ENCODE data around the gene HLA-DQA1. TPM values are rescaled to one million over a fixed set of nuclear protein-coding genes. Genes with fewer than 3 reads are reported as not detected.
"Not testable (repeated sequence)": the region's sequence is repeated elsewhere in the genome, so short reads cannot be mapped to it uniquely, and the experiment has no call there.

HLA-DQA1 gene
- total RNA-seq, 1 donor from 2014 or later = 12.7 TPM

DNA sequence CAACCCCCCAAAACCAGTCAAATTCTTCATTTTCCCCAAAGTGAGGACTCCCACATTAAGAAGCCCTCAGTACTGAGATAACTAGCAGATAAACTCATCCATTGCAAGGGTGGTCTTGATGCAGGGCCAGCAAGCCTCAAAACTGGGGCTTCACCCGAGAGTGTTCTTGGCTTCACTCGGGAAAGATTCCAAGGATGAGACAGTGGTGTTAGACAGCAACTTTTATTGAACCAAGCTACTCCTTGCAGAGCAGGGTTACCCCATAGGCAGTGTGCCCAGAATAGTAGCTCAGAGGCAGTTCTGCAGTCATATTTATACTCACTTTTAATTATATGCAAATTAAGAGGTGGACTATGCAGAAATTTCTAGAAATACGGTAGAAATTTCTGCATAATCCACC lies 15.8 kb upstream of the HLA-DQA1 start:
- no peak for DNase-seq (ENCODE audit: low spot score)

DNA sequence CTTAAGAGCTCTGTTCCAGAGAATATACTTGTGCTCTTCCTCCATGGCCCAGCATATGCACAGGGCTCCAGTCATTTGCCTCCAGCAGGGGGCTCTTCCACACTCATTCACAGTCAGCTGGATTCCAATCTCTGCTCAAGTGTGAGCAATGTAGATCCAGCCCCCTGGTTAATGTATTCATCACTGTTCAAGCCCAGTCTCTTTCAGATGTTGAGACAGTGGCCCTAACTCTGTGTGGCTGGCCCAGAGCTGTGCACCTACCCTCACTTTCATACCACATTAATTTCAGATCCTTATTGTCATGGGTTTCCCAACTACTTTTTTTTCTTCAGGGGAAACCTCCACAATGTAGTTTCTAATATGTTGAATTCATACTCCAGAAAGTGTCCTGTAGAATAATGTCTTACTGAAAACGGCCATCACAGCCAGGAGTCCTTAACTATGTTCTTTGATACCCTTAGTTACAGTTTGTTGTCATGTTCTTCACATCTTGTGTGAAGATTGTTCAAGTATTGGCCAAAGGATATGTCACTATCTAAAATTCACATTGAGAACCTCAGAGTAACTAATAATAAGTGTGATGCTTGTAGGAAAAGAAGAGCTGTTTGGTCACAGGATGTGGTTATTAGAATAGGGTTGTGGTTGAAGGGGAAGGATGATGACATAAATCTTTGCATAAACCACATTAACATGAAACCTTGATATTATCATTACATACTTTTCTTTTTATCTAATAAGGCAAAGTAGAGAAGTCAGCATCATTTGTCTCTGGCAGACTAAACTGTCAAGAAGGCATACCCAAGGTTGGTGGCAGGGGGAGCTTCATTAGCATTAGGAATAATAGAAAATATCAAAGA lies 14.4 kb upstream of the HLA-DQA1 start:
- DNase-seq (ENCODE audit: low spot score) = no peak

DNA sequence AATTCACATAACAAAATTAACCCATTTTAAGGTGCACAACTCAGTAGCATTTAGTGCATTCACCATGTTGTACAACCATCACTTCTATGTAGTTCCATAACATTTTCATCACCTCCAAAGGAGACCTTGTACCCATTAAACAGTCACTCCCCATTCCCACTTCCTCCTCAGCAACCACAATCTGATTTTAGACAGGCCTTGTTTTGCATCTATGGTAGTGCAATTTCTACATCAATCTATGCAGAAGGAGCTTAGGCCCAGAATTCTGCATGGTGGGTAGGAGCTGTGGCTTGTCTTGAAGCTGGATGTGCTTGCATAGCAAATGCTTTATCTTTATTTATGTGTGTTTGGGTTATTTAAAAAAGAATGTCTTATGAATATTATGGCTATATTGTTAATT lies 13.5 kb upstream of the HLA-DQA1 start:
- no peak for DNase-seq (ENCODE audit: low spot score)

DNA sequence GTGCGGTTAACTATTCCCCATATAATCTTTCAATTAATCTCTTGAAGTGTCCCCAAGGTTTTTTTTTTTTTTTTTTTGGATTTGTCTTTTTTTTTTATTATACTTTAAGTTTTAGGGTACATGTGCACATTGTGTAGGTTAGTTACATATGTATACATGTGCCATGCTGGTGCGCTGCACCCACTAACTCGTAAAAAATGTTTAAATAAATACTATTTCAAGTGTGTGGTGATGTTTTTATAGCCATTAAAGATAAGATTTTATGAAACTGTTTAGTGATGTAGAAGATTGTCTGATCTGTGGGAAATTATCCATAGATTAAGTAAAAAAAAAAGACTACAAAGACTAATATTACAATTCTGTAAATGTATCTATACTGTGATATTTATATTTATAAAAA lies 12.6 kb upstream of the HLA-DQA1 start:
- DNase-seq (ENCODE audit: low spot score) = no peak

DNA sequence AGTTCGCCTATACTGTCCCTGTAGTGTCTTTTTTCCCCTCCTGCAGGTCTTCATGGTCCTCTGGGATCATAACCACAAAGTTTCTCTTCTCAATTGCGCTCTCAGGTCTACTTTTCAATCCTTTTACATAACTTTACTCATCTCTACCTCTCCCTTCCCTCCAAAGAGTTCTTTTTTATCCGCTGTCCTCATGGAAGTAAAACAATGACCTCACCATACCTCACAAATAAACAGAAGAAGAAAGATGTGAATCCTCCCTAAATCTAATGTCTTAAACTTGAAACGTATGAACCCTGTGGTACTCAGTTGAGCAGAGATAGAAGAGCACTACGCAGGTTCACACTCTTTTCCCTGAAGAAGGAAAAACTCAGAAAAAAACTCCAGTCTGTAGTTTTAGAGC lies 12.1 kb upstream of the HLA-DQA1 start:
- no peak for DNase-seq (ENCODE audit: low spot score)

DNA sequence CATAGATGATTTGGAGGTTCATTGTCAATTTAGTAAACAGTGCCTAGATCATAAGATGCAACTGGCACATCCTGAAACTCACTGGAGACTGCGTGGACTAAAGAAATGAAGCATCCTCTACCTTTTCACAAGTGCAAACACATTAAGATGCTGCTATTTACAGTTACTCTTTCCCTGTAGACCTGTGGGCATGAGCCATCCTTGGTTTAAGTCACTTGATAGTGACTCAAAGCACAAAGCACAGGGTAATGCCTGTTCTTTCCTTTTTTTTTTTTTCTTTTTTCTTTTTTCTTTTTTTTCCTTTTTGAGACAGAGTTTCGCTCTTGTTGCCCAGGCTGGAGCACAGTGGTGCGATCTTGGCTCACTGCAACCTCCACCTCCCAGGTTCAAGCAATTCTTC lies 10.0 kb upstream of the HLA-DQA1 start:
- no peak for DNase-seq (ENCODE audit: low spot score)

DNA sequence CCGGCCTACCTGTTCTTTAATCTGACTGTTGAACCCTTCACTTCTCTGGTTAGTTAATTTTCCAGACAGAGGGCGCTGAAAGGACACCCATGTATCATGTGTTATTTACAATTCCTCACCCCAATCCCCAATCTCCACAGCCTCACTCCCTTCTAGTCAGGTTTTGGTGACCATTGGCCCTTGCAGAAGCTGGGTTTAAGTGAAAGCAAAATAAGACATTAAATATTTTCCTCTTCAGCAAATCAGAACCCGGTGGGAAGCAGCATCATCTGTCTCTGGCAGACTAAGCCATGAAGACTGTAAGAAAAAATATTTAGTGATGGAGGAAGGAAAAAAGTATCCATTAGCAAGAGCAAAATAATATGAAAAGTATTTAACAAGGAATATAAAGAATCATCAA lies 9.4 kb upstream of the HLA-DQA1 start:
- no peak for DNase-seq (ENCODE audit: low spot score)

DNA sequence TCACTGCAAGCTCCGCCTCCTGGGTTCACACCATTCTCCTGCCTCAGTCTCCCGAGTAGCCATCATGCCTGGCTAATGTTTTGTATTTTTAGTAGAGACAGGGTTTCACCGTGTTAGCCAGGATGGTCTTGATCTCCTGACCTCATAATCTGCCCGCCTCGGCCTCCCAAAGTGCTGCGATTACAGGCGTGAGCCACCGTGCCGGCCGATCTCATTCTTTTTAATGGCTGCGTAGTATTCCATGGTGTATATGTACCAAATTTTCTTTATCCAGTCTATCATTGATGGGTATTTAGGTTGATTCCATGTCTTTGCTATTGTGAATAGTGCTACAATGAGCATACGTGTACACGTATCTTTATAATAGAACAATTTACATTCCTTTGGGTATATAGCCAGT lies 7.4 kb upstream of the HLA-DQA1 start:
- not testable (repeated sequence) for DNase-seq (ENCODE audit: low spot score)

DNA sequence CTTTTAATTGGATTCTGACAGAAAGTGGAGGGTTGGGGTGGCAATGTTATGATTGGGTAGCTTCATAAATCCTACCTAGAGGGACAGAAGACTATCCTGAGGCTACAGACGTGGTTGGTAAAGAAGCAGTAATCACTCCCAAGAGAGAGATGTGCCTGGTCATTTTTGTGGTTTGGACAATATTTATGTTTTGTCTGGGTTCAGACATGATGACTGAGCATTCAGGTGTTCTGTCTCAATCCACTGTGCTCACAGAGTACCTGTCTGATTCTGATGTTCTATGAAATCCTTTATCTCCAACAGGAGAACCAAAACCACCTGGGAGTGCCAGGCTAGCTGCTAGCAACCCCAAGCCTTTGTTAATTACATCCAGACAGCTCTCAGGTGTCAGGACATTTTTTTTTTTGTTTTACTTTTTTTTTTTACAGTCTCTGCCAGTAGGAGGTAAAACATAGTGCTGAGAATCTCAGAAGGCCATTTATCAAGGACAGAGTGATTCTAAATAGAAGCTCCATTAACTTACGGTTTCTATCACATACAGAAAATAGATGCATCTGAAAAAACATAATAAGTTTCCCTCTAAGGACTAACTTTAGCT lies 1.6 kb upstream of the HLA-DQA1 start:
- no peak for DNase-seq (ENCODE audit: low spot score)

DNA sequence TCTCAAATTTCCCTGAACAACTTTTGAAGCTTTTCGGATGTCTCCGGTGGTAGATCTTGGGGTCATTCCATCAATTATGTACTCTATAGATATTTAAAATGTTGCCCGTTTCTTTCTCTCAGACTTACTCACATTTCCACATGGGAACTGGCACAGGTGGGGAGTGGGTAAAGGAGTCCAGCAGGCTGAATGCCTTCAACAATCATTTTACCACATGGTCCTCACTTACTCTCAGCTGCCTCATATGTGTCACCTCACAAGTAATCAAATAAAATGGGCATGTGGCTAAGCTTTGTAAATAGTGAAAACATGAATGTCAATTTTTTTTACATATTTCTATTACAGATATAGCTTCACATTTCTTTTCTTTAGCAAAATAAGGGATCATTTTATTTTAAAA lies 677 bp downstream of the HLA-DQA1 start:
- no peak for DNase-seq (ENCODE audit: low spot score)

DNA sequence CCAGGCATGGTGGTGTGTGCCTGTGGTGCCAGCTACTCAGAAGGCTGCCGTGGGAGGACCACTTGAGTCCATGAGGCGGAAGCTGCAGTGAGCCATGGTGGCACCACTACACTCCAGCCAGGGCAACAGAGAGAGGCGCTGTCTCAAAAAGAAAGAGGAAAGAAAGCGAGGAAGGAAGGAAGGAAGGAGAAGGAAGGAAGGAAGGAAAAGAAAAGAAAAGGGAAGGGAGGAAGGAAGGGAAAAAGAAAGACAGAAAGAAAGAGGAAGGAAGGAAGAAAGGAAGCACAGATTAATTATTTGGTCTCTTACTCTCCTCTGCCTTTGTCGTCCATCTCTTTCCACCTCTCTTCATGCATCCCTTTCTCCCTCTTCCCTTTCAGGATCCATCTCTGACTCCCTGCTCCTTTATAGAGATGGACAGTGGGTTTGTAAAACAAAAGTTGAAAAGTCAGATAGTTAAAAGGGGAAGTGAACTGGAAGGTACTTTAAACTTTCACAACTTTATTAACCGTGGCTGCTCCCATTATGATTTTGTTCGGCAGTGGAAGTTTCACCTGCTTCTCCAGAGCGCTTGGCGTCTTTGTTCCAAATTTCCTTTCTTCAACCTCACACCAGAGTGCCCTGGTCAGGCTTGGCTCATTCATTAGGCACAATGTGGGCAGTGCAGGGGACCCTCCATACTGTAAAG lies 1.5 kb downstream of the HLA-DQA1 start:
- DNase-seq (ENCODE audit: low spot score) = no peak

DNA sequence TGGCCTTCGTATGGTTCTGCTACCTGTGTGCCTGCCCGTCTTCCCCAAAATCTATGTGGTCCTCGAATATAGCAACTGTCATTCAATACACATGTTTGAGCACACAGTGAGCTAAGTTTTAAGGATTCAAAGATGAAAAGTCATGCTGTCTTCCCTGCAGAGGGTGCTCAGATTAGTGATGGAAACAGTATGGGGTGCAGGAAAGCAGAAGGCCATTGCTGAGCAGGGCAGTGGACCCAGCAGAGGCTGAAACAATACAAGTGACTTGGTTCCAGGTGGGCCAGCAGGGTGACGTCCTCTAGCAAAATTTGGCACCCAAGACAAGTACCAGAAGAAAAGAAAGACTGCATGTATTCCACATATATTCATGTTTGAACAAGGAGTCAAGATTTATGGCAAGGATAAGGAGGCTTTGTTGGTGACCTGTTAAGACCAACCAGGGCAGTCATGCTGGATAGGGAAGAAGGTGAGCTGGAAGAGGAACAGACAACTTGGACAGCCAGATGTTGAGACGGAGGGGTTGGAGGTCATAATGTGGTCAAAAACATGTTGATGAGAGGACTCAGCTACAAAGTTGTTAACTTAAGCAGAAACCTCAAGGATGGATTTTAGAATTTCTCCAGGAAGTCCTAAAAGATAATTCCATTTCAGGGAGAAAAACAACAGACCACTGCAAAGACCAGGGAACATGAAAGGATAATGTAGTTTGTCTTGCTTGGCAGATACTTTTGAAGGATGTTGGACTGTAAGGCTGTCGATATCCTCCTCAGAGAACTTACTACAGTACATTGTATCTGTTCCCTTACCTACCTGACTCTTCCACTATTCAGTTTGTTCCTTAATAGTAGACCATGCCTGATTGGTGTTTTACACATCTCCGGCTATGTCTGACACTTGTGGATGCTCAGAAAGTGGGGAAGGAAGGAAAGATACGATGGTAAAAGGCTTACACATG lies 2.5 kb downstream of the HLA-DQA1 start:
- no peak for DNase-seq (ENCODE audit: low spot score)

DNA sequence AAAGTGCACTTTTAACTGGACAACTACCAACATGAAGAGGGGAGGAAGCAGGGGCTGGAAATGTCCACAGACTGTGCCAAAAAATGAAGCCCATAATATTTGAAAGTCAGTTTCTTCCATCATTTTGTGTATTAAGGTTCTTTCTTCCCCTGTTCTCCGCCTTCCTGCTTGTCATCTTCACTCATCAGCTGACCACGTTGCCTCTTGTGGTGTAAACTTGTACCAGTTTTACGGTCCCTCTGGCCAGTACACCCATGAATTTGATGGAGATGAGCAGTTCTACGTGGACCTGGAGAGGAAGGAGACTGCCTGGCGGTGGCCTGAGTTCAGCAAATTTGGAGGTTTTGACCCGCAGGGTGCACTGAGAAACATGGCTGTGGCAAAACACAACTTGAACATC lies 3.9 kb downstream of the HLA-DQA1 start:
- DNase-seq (ENCODE audit: low spot score) = no peak

DNA sequence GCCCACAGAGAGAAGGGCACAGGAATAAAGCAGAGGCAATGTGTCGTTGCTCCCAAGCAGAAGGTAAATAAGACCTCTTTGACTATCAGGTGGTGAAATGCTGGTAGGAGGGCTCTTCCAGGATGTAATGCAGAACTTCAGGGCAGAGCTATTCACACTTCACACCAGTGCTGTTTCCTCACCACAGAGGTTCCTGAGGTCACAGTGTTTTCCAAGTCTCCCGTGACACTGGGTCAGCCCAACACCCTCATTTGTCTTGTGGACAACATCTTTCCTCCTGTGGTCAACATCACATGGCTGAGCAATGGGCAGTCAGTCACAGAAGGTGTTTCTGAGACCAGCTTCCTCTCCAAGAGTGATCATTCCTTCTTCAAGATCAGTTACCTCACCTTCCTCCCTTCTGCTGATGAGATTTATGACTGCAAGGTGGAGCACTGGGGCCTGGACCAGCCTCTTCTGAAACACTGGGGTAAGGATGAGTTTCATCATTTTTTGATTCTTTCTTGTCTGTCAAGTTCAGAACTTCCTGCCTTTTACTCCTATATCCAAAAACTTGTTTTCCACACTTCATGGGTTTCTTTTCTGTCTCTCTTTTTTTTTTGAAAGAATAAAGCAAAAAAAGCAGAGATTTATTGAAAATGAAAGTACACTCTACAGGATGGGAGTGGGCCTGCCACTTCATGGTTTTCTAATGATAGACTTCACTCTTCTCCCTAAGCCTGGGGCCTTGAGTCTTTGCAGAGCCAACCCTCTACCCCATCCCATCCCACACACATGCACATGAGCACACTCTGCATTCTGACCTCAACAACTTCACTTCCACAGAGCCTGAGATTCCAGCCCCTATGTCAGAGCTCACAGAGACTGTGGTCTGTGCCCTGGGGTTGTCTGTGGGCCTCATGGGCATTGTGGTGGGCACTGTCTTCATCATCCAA lies 4.8 kb downstream of the HLA-DQA1 start:
- not testable (repeated sequence) for DNase-seq (ENCODE audit: low spot score)

DNA sequence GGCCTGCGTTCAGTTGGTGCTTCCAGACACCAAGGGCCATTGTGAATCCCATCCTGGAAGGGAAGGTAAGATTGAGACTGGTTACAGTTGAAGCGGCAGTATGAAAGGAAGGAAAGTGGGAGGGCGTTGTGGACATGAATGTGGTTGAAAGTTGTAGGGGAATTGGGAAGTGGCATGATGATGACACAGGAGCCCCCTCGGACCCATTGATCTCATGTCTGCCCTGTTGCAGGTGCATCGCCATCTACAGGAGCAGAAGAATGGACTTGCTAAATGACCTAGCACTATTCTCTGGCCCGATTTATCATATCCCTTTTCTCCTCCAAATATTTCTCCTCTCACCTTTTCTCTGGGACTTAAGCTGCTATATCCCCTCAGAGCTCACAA lies 5.5 kb downstream of the HLA-DQA1 start:
- DNase-seq (ENCODE audit: low spot score) = no peak

DNA sequence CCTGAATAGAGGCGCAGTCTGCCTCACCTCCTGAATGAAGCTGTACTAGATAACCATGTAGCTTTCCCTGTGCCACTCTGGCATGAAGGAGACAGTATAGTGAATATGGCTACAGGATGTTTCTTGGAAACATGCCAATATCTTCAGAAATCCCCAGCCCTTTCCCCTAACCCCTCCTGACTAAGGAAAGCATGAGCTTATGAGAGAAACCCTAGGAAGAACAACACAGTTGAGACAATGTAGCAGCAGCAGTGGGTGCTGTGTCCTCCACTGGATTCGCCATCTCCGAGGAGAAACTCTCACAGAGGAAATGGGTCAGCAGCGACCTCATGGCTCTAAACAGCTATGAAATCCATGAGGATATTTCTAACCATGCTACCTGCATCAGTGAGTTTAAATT lies 6.7 kb downstream of the HLA-DQA1 start:
- DNase-seq (ENCODE audit: low spot score) = no peak

DNA sequence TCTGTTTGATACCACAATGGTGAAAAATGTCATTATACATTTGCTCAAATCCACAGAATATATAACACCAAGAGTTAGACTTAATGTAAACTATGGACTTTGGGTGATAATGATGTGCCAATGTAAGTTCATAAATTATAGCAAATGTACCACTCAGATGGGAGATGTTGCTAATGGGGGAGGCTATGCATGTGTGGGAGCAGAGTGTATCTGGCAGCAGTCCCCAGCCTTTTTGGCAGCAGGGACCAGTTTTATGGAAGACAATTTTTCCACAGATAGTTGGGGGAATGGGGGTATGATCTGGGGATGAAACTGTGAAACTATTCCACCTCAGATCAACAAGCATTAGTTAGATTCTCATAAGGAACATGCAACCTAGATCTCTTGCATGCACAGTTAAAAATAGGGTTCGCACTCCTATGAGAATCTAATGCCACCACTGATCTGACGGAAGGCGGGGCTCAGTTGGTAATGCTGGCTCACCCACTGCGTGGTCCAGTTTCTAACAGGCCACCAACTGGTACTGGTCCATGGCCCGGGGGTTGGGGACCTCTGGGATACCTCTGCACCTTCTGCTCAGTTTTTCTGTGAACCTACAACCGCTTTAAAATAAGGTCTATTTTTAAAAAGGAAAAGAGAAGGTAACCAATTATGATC lies 8.0 kb downstream of the HLA-DQA1 start:
- DNase-seq (ENCODE audit: low spot score) = no peak

DNA sequence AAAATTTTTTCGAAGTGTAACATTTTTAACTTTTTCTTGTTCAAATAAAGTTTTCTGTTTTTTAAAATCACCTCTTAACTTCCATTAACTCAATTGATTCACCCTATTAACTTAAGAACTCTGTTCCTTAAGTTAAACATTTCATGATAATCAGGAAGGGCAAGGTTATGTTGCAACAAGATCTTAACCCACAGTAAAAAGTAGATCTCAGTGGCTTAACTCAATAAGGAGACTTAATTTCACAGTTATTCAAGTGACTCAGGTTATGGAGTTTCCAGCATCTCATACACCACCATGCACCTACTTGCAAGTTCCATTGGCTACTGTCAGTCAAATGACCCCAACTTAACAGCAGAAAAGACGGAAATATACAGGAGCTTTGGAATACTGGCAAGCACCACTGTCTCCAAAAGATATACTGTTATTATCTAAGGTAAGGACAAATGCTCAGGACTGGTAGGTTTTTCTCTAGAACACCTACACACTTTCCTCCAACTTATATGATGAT lies 18.1 kb downstream of the HLA-DQA1 start:
- DNase-seq (ENCODE audit: low spot score) = no peak

DNA sequence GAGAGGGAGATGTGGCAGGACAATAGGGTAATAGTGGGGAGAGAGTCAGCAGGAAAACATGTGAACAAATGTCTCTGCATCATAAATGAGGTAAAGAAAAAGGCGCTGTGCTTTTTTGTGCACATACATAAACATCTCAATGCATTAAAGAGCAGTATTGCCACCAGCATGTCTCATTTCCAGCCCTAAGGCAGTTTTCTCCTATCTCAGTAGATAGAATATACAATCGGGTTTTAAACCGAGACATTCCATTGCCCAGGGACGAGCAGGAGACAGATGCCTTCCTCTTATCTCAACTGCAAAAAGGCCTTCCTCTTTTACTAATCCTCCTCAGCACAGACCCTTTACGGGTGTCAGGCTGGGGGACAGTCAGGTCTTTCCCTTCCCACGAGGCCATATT lies 20.1 kb downstream of the HLA-DQA1 start:
- DNase-seq (ENCODE audit: low spot score) = not testable (repeated sequence)

Data from mesenteric fat pad (tissue), 1 donor.